ENCODE results near the gene CTSD.

The CTSD gene

GRCh38 chr11:1793081-1793480 lies 29.4 kb upstream of the CTSD start:
- TF ChIP-seq CTCF (IDR thresholded peaks at IDR 0.05; ENCODE audit: low read depth, low read length, missing control alignments), result no peak
- Histone ChIP-seq H3K27me3 (replicated peaks) (peaks cover 10% of the 10 kb centered on the region), H3K4me3 (ENCODE audit: low read depth, low read length) (no peak overlapping the region), H3K27ac (no peak overlapping the region), H3K36me3 (replicated peaks) (no peaks in the 10 kb centered on the region)
- no peak for DNase-seq
- in situ Hi-C loops (cut with HindIII; ENCODE audit: low pct_ligation_motif_present, low sequenced_read_pairs), result no loop called here

- DNase-seq, result no peak
- H3K36me3 ChIP-seq (replicated peaks), result no peaks in the 10 kb centered on the region
- H3K4me3 ChIP-seq (ENCODE audit: low read depth, low read length), result no peak overlapping the region
- H3K27me3 ChIP-seq (replicated peaks), result peaks cover 10% of the 10 kb centered on the region
- TF ChIP-seq CTCF (IDR thresholded peaks at IDR 0.05; ENCODE audit: low read depth, low read length, missing control alignments), result no peak
- in situ Hi-C loops (cut with HindIII; ENCODE audit: low pct_ligation_motif_present, low sequenced_read_pairs), result no loop called here
- H3K27ac ChIP-seq, result no peak overlapping the region
These were observed 28.7 kb upstream of the CTSD start for GRCh38 chr11:1792461-1792860.

- Histone ChIP-seq H3K27me3 (replicated peaks) (peaks cover 8% of the 10 kb centered on the region), H3K36me3 (replicated peaks) (no peaks in the 10 kb centered on the region), H3K27ac (no peak overlapping the region), H3K4me3 (ENCODE audit: low read depth, low read length) (no peak overlapping the region)
- in situ Hi-C loops (cut with HindIII; ENCODE audit: low pct_ligation_motif_present, low sequenced_read_pairs), result no loop called here
- no peak for TF ChIP-seq CTCF (IDR thresholded peaks at IDR 0.05; ENCODE audit: low read depth, low read length, missing control alignments)
- no peak for DNase-seq
These were observed 28.2 kb upstream of the CTSD start for GRCh38 chr11:1791912-1792311.

GRCh38 chr11:1786466-1786865 lies 22.7 kb upstream of the CTSD start:
- TF ChIP-seq CTCF (IDR thresholded peaks at IDR 0.05; ENCODE audit: low read depth, low read length, missing control alignments), result no peak
- DNase-seq, result no peak
- H3K27me3 ChIP-seq (replicated peaks), result no peaks in the 10 kb centered on the region
- in situ Hi-C loops (cut with HindIII; ENCODE audit: low pct_ligation_motif_present, low sequenced_read_pairs), result no loop called here
- H3K4me3 ChIP-seq (ENCODE audit: low read depth, low read length), result no peak overlapping the region
- no peak overlapping the region for H3K27ac ChIP-seq
- no peaks in the 10 kb centered on the region for H3K36me3 ChIP-seq (replicated peaks)

- Histone ChIP-seq H3K27ac (no peak overlapping the region), H3K36me3 (replicated peaks) (no peaks in the 10 kb centered on the region), H3K4me3 (ENCODE audit: low read depth, low read length) (no peak overlapping the region), H3K27me3 (replicated peaks) (no peaks in the 10 kb centered on the region)
- in situ Hi-C loops (cut with HindIII; ENCODE audit: low pct_ligation_motif_present, low sequenced_read_pairs), result no loop called here
- DNase-seq, result no peak
- TF ChIP-seq CTCF (IDR thresholded peaks at IDR 0.05; ENCODE audit: low read depth, low read length, missing control alignments), result no peak
These were observed 22.2 kb upstream of the CTSD start for GRCh38 chr11:1785749-1786413.
